ENCODE data around the gene SNRNP48. TPM values are rescaled to one million over a fixed set of nuclear protein-coding genes. Genes with fewer than 3 reads are reported as not detected.
A peak's percentile ranks its signal among the peaks of the same experiment; 100 is the strongest.

Gene SNRNP48
- total RNA-seq, 1 experiment from 2014 or later: 29.1 TPM

- CTCF ChIA-PET: no interaction called here
- peak overlapping the region; percentile 90 for H3K27ac Mint-ChIP-seq (ENCODE audit: unreplicated experiment)
- Histone ChIP-seq H3K36me3 (ENCODE audit: control insufficient read depth, insufficient read depth, low read length) (no peaks in the 10 kb centered on the region), H3K9me3 (no peaks in the 10 kb centered on the region), H3K4me1 (peaks cover 28% of the 10 kb centered on the region), H3K4me3 (ENCODE audit: low read depth, low read length) (peak overlapping the region; percentile 92), H3K27me3 (replicated peaks; ENCODE audit: control insufficient read depth, insufficient read depth, low read length) (no peaks in the 10 kb centered on the region)
- no peaks in the 10 kb centered on the region for H3K27me3 Mint-ChIP-seq (ENCODE audit: insufficient read depth, unreplicated experiment)
- POLR2A ChIA-PET: no interaction called here
- H3K4me3 Mint-ChIP-seq (ENCODE audit: unreplicated experiment): peak overlapping the region; percentile 87
- intact Hi-C loops (cut with micrococcal nuclease; ENCODE audit: unreplicated experiment): no loop called here
- no peak for TF ChIP-seq CTCF (IDR thresholded peaks at IDR 0.05; ENCODE audit: insufficient read depth in 1 of 2, low read depth in 1 of 2, low read length in 1 of 2, severe bottlenecking in 1 of 2, unreplicated experiment in 1 of 2)
- H3K36me3 Mint-ChIP-seq (ENCODE audit: insufficient read depth, unreplicated experiment): peaks cover 58% of the 10 kb centered on the region
- BruUV-seq (replicated peaks): no TSS peak
- peaks cover 48% of the 10 kb centered on the region for H3K4me1 Mint-ChIP-seq (ENCODE audit: low read depth, unreplicated experiment)
- no peaks in the 10 kb centered on the region for H3K9me3 Mint-ChIP-seq (ENCODE audit: unreplicated experiment)
- no peak for DNase-seq
These were observed 912 bp downstream of the SNRNP48 start for GRCh38 chr6:7590918-7591302.

GRCh38 chr6:7591770-7592169 lies 1.8 kb downstream of the SNRNP48 start:
- intact Hi-C loops (cut with micrococcal nuclease; ENCODE audit: unreplicated experiment): no loop called here
- Mint-ChIP-seq H3K9me3 (ENCODE audit: unreplicated experiment) (no peaks in the 10 kb centered on the region), H3K4me1 (ENCODE audit: low read depth, unreplicated experiment) (peaks cover 48% of the 10 kb centered on the region), H3K27me3 (ENCODE audit: insufficient read depth, unreplicated experiment) (no peaks in the 10 kb centered on the region), H3K27ac (ENCODE audit: unreplicated experiment) (peak overlapping the region; percentile 19), H3K36me3 (ENCODE audit: insufficient read depth, unreplicated experiment) (peaks cover 66% of the 10 kb centered on the region), H3K4me3 (ENCODE audit: unreplicated experiment) (peak overlapping the region; percentile 87)
- ChIA-PET CTCF (interaction anchor here (0.9 kb wide), 1 partner anchor 316 kb away, joined by 3 read pairs; no protein-coding TSS in a partner anchor), POLR2A (no interaction called here)
- Histone ChIP-seq H3K9me3 (no peaks in the 10 kb centered on the region), H3K4me1 (peaks cover 32% of the 10 kb centered on the region), H3K36me3 (ENCODE audit: control insufficient read depth, insufficient read depth, low read length) (no peaks in the 10 kb centered on the region), H3K27me3 (replicated peaks; ENCODE audit: control insufficient read depth, insufficient read depth, low read length) (no peaks in the 10 kb centered on the region), H3K4me3 (ENCODE audit: low read depth, low read length) (no peak overlapping the region)
- TF ChIP-seq CTCF (IDR thresholded peaks at IDR 0.05; ENCODE audit: insufficient read depth in 1 of 2, low read depth in 1 of 2, low read length in 1 of 2, severe bottlenecking in 1 of 2, unreplicated experiment in 1 of 2): no peak
- BruUV-seq (replicated peaks): no TSS peak
- no peak for DNase-seq

- Mint-ChIP-seq H3K4me1 (ENCODE audit: low read depth, unreplicated experiment) (peaks cover 36% of the 10 kb centered on the region), H3K4me3 (ENCODE audit: unreplicated experiment) (no peak overlapping the region), H3K36me3 (ENCODE audit: insufficient read depth, unreplicated experiment) (peaks cover 59% of the 10 kb centered on the region), H3K27ac (ENCODE audit: unreplicated experiment) (no peak overlapping the region), H3K27me3 (ENCODE audit: insufficient read depth, unreplicated experiment) (no peaks in the 10 kb centered on the region), H3K9me3 (ENCODE audit: unreplicated experiment) (no peaks in the 10 kb centered on the region)
- no peak for TF ChIP-seq CTCF (IDR thresholded peaks at IDR 0.05; ENCODE audit: insufficient read depth in 1 of 2, low read depth in 1 of 2, low read length in 1 of 2, severe bottlenecking in 1 of 2, unreplicated experiment in 1 of 2)
- no peaks in the 10 kb centered on the region for H3K9me3 ChIP-seq
- no peaks in the 10 kb centered on the region for H3K27me3 ChIP-seq (replicated peaks; ENCODE audit: control insufficient read depth, insufficient read depth, low read length)
- ChIA-PET POLR2A (no interaction called here), CTCF (no interaction called here)
- H3K36me3 ChIP-seq (ENCODE audit: control insufficient read depth, insufficient read depth, low read length): no peaks in the 10 kb centered on the region
- no peak overlapping the region for H3K4me3 ChIP-seq (ENCODE audit: low read depth, low read length)
- intact Hi-C loops (cut with micrococcal nuclease; ENCODE audit: unreplicated experiment): no loop called here
- BruUV-seq (replicated peaks): no TSS peak
- no peak for DNase-seq
- peaks cover 27% of the 10 kb centered on the region for H3K4me1 ChIP-seq
These were observed 3.2 kb downstream of the SNRNP48 start for GRCh38 chr6:7593229-7593628.

Data from Caco-2 (cell line).